ENCODE measurements around the gene CNN3.
A peak's percentile ranks its signal among the peaks of the same experiment; 100 is the strongest.

CNN3 gene

DNA sequence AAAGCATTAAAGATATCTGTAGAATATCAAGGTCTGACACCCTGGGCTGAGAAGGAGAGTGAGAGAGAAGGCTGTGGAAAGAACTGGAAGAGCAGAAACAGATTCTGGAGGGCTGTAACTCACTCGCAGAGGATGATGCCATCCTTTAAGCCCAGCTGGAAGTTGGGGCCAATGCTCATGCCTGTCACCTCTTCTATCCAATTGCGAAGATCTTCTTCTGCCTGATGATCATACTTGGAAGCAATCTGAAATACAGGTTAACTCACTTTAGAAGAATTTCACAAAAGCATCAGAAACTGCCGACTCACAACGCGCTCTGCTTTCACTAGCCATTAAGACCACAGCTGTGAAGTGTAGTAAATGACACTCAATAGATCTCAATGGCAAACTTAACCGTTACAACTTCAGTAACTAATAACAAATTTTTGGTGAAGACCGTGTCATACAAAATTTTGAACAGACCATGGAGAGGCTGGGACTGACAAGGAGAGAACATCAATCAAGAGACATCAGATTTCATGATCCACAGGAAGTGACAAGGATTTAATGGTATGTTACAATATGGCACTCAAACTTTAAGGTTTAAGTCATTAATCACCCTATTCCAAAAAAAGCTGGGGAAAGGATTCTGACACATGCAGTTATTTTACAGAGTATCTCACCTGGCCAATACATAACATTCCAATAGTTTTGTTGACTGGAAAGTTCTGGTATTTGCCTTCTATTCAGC, 23.5 kb downstream of the CNN3 start:
- Histone ChIP-seq H3K36me3 (ENCODE audit: low read depth) (peaks cover 45% of the 10 kb centered on the region), H3K27me3 (ENCODE audit: insufficient read depth, poor library complexity, severe bottlenecking) (no peaks in the 10 kb centered on the region), H3K4me3 (ENCODE audit: severe bottlenecking) (no peak overlapping the region), H3K9me3 (ENCODE audit: severe bottlenecking) (no peaks in the 10 kb centered on the region), H3K4me1 (ENCODE audit: insufficient read depth, poor library complexity, severe bottlenecking) (peaks cover 20% of the 10 kb centered on the region), H3K27ac (ENCODE audit: poor library complexity, severe bottlenecking) (peak overlapping the region; percentile 64)
- TF ChIP-seq, protein P1, sequence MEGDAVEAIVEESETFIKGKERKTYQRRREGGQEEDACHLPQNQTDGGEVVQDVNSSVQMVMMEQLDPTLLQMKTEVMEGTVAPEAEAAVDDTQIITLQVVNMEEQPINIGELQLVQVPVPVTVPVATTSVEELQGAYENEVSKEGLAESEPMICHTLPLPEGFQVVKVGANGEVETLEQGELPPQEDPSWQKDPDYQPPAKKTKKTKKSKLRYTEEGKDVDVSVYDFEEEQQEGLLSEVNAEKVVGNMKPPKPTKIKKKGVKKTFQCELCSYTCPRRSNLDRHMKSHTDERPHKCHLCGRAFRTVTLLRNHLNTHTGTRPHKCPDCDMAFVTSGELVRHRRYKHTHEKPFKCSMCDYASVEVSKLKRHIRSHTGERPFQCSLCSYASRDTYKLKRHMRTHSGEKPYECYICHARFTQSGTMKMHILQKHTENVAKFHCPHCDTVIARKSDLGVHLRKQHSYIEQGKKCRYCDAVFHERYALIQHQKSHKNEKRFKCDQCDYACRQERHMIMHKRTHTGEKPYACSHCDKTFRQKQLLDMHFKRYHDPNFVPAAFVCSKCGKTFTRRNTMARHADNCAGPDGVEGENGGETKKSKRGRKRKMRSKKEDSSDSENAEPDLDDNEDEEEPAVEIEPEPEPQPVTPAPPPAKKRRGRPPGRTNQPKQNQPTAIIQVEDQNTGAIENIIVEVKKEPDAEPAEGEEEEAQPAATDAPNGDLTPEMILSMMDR (IDR thresholded peaks at IDR 0.05; ENCODE audit: poor library complexity, severe bottlenecking): no peak
- peak; percentile 79 for ATAC-seq (ENCODE audit: low read depth)
- DNase-seq (ENCODE audit: low spot score): no peak

DNA sequence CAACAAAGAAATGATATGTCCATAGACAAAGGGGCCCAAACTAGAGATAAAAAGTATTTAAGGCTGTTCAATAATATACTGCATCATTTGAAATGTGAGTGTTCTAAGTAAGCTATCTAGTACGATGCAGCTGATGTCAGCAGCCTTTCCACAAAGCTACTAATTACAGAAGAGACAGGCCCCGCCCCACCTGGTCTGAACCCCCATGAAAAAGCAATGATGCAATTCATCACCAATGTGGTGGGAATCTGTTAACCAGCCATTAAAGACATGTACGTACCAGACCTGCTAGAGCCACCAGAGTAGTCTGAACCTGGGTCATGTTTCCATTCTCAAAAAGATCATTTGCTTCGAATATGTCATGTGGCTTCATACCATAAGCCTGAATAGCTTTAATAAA, 25.1 kb downstream of the CNN3 start:
- ATAC-seq (ENCODE audit: low read depth) (no peak), DNase-seq (ENCODE audit: low spot score) (no peak)
- TF ChIP-seq, protein P1 (IDR thresholded peaks at IDR 0.05; ENCODE audit: poor library complexity, severe bottlenecking): no peak
- H3K9me3 ChIP-seq (ENCODE audit: severe bottlenecking): no peaks in the 10 kb centered on the region
- peak overlapping the region; percentile 64 for H3K27ac ChIP-seq (ENCODE audit: poor library complexity, severe bottlenecking)
- H3K4me1 ChIP-seq (ENCODE audit: insufficient read depth, poor library complexity, severe bottlenecking): peaks cover 20% of the 10 kb centered on the region
- H3K27me3 ChIP-seq (ENCODE audit: insufficient read depth, poor library complexity, severe bottlenecking): no peaks in the 10 kb centered on the region
- no peak overlapping the region for H3K4me3 ChIP-seq (ENCODE audit: severe bottlenecking)
- peaks cover 61% of the 10 kb centered on the region for H3K36me3 ChIP-seq (ENCODE audit: low read depth)

DNA sequence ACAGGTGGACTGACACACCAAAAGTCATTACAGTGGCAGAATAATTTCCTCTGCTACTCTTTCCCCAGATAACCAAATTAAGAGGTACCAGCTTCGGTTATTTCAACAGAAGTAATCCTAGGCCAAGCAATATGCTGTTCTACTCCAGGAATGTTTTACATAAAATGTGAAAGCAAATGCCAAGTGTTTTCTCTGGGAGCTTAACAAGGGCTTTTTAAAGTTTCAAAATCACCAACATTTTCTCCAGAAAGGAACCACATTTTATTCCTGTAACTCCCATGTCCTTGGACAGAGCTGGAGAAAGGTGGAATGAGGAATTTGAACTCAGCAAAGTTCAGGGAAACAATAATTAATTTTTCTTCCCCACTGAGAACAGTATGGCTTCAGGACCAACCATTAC, 27.2 kb downstream of the CNN3 start:
- no peak for ATAC-seq (ENCODE audit: low read depth)
- peaks cover 82% of the 10 kb centered on the region for H3K36me3 ChIP-seq (ENCODE audit: low read depth)
- TF ChIP-seq, protein P1 (IDR thresholded peaks at IDR 0.05; ENCODE audit: poor library complexity, severe bottlenecking): no peak

DNA sequence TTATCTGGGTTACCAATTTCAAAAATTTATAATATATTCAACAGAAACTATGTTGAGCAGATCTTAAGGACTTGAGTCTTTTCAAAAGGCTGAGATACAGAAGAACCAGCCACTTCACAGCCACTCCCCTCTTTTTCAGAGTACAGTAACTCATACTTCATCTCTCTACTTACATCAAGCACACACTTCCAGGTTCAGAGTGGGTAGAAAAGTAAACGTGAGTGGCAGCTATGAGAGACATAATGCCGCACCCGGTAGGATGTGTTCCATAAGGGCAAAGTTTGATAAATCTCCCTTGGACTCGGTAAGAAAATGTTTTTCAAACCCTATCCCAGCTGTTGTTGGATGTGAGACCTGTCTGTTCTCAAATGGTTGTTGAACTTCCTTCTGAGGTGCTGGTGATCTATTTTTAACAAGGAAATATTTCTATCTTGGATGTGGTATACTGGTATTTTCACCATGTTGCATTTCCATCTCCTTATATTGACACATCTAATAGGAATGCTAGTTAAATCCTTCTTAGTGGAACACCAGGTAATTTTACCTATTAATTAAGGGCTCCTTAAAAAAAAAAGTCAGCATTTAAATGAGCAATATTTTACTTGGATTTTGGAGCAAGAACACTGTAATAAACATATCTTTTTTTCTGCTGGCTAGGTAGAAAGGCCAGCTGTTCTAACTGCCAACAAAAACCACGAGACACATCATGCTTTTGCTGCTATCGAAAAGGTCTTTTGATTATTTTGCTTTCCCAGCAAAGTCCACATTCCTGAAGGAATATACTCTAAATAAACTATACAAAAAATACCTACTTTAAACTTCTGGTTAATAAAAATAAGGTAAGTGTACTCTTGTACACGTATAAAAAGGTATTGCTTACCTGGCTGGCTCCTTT, 28.2 kb downstream of the CNN3 start:
- DNase-seq (ENCODE audit: low spot score): no peak
- peaks cover 82% of the 10 kb centered on the region for H3K36me3 ChIP-seq (ENCODE audit: low read depth)
- no peaks in the 10 kb centered on the region for H3K27me3 ChIP-seq (ENCODE audit: insufficient read depth, poor library complexity, severe bottlenecking)
- no peaks in the 10 kb centered on the region for H3K9me3 ChIP-seq (ENCODE audit: severe bottlenecking)
- peaks cover 4% of the 10 kb centered on the region for H3K4me1 ChIP-seq (ENCODE audit: insufficient read depth, poor library complexity, severe bottlenecking)
- H3K4me3 ChIP-seq (ENCODE audit: severe bottlenecking): no peak overlapping the region
- peak overlapping the region; percentile 5 for H3K27ac ChIP-seq (ENCODE audit: poor library complexity, severe bottlenecking)
- no peak for ATAC-seq (ENCODE audit: low read depth)
- TF ChIP-seq, protein P1 (IDR thresholded peaks at IDR 0.05; ENCODE audit: poor library complexity, severe bottlenecking): no peak

More for the DNA sequence above, 27.2 kb downstream of the CNN3 start:
- no peak for DNase-seq (ENCODE audit: low spot score)
- H3K4me1 ChIP-seq (ENCODE audit: insufficient read depth, poor library complexity, severe bottlenecking): peaks cover 15% of the 10 kb centered on the region
- no peaks in the 10 kb centered on the region for H3K9me3 ChIP-seq (ENCODE audit: severe bottlenecking)
- no peak overlapping the region for H3K27ac ChIP-seq (ENCODE audit: poor library complexity, severe bottlenecking)
- no peak overlapping the region for H3K4me3 ChIP-seq (ENCODE audit: severe bottlenecking)
- no peaks in the 10 kb centered on the region for H3K27me3 ChIP-seq (ENCODE audit: insufficient read depth, poor library complexity, severe bottlenecking)
